C1 segment of cervical spinal cord (tissue), 14 donors: Measurements from ENCODE around the gene KCNJ1.

ENCODE experiments used
- DNase-seq, 14 donors: peaks; one replicate each; lab custom pipeline; 2025; lab: John Stamatoyannopoulos, UW

Gene KCNJ1

DNA sequence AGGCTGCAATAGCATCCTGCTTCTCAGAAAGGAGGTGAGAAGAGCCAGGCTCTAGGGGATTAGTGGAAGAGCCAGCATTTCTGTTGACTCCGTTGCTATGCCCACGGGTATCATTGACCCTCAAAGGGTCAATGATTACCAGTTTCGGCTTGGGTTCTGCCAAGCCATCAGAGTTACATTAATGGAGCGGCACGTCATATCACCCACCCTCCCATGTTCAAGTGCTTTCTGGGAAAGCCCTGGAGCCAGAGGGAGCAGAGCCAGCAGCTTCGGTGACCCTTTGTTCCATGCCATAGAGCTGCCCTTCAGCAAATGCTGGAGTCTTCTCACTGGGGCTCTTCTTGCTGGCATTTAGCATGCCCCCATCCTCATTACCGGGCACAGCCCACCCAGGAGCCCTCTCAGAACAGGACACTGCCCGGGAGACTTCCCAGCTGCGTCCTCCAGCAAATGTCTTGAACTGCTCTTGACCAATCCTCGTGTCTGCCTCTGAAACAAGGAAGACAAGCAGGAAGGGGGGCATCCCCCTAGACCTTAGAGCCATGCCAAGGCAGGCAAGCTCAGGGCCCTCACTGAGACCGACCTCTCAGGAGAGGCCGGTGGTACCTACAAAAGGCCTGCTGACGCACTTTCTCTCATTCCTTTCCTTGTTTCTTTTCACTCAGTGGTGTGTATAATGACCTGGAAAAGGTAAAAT is 14.6 kb downstream of the KCNJ1 start:
- DNase-seq = no peak

DNA sequence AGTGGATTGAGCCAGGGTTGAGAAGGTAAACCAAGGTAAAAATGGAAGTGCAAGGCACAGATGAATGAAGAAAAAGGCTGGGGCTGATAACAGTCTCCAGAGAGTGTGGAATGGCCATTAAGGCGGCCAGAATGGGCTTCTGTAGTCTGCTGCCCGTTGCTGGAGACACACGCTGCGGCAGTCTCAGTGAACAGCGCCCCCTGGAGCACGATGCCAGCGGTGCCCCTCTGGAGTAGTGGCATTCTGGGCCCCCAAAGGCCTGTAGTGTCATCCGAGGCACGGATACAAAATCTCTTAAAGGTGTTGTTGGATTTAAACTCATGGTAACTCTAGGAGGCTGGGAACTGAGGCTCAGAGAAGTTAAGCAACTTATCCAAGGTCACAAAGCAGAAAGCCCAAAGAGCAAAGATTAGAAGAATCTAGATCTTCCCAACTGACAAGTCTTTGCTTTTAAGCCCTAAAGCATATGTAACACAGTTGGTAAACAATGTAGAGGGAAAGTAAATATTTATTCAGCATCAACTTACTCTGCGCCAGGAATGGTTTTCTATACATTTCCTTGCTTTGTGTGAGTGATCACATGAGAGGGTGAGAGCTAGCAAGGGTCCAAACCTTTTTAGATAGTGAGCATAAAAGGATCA is 18.2 kb downstream of the KCNJ1 start:
- peak in 2 of 14 donors; percentile 4 to 5 for DNase-seq

DNA sequence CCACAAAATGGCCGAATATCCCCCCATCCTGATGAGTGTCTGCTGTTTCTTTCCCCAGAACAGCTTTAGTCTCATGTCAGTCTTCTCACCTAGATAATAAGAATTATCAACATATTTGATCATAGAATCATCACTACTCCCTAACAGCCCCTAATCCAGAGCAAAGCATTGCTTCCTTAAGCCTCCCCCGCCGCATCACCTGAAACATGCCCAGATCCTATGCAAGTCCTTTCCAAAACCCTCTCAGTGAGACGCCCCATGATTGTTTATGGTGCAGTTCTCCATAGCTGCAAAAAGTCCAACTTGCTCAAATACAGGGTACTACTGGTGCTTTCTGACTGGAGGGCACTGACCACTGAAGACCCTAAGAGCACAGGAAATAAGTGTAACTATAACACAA is 20.1 kb downstream of the KCNJ1 start:
- DNase-seq = no peak

DNA sequence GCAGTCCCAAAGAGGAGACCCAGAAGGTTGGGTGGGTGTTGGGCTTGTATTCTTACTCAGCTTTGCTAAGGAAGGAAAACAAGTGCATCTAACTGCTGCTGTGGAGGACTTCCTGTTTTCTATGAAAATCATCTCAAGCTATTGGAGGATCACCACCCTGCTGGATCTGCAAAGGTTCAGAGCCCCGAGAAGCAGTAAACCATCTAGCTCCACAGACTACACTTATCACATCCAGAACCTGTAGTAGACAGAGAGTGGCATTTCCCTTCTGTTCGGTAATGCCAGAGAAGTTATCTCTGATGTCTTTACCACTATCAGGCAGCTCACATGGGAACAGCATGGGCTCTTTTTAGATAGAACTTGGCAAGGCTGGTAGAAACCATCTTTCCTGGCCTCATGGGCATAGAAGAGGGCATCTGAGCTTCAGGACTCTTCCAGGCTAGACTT is 21.7 kb downstream of the KCNJ1 start:
- DNase-seq = no peak

DNA sequence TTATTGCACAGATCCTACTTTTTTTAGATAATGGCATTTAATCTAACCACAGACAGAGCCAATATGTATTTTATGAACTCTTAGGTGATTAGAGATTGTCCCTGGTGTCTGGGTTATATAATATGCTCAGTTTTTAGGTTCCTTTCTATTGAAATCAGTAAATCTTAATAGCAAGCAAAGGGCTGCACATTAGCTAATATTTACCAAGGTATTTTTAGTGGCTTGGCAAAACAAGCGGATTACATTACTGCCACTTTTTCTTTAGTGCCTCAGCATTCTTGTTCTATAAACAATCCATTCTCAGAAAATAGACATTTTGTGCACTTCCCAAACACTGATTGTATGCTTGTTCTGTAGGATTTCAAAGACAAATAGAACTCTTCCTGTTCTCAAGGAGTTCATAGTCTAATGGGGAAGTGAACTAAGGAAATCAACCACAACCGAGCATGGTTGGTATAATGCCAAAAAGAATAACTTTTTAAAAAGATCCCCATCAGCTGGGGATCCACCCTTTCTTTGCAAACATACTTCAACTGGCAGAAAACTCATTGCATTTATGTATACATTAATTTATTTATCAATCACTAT is 23.8 kb downstream of the KCNJ1 start:
- DNase-seq = no peak

DNA sequence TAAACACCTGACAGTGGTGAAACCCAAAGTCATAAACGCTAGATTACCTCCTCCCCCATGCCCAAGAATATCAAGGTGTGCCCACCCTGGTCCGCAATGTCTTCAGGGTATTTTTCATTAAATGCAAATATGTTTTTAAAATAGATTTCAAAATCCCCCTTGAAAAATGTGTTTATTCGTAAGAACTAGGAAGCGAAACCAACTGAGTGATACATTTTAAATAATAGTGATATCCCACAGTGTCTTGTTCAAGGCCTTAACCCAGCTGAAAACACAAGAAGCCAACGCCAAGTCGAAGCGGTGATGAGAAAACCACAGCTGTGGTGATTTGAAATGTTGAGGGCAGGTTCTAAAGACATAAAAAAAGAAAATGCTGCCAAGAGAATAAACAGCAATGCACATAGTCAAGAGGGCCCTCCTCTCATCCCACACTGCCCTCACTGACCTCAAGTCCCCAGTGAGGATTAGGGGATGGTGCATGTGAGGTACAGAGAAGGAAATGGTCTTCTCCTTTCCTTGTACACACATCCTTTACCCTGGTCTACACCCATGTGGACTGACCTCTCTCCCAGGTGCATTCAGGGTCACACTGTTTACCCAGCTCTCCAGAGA is 25.5 kb downstream of the KCNJ1 start:
- no peak for DNase-seq

DNA sequence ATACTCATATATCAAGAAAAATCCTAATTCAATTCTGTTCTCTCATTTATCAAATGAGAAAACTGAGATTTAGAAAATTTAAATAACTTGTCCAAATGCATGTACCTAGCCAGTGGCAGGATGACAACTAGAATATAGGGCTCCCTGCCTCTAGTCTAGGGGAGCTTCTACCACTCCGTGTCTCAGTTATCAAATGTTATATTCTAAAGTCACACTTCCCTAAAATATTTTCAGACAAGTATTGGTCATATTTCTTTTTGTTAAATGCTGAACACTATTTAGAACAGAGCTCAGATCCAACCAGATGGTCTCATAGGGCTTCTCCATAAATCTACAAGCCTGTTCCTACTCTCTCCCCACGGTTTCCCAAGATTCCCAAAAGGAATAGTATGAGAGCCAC is 26.3 kb downstream of the KCNJ1 start:
- DNase-seq = no peak

DNA sequence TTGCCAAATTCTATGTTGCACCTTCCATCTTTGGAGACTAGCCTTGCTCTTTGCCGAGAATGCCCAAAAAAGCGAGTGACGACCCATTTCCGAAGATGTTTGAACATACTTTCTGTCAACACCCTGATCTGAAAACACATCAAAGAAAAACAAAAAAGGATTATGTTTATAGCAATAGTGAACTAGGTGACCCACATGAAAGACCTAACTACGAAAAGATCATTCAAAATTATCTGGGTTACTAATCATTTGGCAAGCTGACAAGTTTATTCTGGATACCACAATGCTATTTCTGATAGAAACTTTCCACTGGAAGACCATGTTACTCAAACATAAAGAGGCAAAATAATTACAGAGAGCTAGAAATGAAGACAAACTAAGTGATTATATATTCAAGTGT is 27.0 kb downstream of the KCNJ1 start:
- no peak for DNase-seq

DNA sequence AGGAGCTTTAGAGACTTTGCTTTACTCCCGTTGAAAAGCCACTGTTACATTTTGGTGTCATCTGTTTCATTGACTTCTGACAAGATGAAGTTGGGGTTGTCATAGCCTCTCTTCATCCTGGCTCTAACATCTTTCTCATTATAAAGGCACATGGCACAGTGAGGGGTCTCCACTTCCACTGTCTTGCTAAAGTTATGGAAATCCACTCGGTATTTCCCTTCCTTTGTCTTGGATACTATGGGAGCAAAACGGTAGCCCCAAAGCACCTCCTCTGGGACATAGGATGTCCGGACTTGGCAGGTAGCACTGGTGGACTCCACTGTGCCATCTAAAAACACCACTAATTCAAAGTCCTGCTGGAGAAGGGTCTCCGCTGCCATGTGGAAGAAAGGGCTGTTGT is 28.0 kb downstream of the KCNJ1 start:
- no peak for DNase-seq

DNA sequence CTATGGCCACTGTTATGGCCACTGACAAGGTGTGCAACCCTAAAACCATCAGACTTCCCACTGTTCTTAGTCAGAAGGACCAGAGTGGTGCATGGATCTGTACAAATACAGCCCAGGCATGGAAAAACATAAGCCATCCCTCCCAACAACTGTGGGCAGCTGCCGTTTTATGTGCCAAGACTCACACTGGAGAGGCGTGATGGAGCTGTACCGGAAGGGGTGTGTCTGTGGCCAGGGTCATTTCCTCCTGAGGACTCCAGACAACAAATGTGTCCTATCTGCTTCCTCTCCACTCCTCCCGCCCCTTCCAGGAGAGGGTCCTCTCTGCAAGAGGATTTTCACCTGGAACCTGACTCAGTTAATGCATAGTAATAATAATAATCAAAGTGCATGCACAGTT is 29.5 kb downstream of the KCNJ1 start:
- DNase-seq = no peak

DNA sequence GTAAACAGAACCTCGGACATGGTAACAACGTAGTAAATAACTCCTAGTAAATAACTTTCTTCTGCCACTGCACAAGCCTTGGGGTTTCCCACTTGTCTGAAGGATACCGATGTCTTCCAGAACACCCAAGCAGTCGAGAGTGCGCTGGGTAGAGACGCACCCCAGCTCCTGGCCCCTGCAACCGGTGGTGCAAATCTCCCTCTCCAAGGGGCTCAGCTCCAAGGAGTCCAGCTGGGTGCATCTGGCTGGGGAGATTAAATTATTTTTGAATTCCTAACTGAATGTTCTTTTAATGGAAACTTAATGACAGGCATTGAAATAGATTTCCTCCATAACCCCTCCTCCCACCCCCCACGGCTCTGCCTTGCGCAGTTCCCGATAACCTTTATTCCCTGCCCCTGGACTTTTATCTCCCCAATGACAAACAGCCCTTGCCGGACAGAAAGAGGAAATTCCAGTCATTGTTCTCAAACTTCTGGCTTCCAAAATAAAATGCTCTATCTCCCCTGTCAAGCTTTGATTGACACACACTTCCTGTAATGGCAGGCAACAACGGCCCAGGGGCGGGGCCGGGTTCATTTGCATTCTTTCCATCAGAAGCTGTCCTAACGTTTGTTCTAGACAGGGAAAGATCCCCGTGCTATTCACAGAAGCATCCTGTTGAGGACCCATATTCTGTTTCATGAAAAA is 31.2 kb downstream of the KCNJ1 start:
- no peak for DNase-seq

DNA sequence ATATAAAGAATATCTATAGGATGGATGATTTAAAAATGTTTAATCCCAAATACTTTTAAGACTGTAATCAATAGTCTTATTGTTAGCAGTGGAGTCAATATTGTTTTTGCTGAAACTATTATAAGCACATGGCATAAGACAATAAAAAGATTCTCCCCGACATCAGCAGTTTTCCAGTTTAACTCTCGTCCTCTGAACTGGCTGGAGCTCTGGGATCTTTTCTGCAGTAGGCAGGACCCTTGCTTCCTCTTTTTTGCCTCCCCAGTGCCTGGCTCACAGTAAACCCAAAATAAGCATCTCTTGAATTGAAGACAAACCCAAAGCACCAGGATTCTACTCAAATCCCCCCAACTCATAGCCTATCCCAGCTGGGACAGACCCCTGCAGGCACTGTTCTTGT is 32.9 kb downstream of the KCNJ1 start:
- no peak for DNase-seq

DNA sequence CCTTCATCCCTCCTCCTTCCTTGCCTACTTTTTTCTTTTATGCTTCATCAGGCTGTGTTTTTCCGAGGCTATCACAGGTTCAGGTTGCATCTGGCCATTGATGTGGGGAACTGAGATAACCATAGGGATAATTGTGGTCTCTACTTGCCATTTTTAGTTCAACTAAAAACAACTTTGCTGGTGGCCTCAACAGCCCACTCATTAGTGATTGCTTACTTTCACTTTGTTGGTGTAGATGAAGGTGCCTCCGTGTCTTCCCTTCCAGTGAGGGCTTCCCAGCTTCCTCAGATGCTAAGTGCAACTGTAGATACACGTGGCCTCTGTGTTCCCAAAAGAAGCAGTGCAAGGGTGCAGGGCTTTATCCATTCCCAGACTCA is 35.0 kb downstream of the KCNJ1 start:
- DNase-seq = no peak

DNA sequence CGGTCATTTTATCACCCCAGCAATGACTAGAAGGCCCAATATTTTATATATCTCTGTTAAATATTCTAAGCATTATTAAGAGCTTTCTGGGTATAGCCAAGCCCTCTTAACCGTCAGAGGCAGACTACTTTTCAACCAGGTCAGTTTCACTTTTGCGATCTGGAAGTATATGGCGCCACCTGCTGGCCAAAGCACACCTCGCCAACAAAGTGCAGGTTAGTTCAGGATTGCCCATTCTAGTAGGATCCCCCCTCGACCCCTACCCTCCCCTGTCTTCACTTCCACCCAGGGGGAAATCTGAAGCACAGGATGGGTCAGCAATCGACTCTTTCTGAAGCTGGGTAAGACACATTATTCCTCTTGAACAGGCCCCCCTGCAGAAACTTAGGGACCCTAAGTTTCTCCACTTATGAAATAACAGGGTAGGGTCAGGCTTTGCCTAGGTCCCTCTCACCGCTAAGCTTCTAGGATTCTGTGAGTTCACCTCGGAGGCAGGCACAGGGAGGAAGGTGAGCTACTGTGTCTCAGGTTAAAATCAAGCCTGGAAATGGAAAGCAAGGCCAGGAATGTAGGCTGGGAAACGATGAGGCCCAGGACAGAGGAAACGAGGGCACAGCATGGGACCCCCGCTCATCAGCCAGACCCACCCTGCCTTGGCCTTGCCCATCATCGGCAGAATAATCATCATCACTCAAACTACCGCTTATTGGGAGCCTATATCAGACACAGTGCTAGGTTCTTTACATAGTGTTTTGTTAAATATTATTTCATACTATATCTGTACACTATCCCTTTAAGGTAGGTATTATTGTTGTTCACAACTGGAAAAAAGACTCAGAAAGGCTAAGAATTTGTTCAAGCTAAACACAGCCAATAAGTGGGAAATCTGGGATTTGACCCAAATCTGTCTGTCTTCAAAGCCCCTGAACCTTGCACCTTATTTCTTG is 35.6 kb downstream of the KCNJ1 start:
- peak in 9 of 14 donors; percentile 20 to 74 (median 53) for DNase-seq

DNA sequence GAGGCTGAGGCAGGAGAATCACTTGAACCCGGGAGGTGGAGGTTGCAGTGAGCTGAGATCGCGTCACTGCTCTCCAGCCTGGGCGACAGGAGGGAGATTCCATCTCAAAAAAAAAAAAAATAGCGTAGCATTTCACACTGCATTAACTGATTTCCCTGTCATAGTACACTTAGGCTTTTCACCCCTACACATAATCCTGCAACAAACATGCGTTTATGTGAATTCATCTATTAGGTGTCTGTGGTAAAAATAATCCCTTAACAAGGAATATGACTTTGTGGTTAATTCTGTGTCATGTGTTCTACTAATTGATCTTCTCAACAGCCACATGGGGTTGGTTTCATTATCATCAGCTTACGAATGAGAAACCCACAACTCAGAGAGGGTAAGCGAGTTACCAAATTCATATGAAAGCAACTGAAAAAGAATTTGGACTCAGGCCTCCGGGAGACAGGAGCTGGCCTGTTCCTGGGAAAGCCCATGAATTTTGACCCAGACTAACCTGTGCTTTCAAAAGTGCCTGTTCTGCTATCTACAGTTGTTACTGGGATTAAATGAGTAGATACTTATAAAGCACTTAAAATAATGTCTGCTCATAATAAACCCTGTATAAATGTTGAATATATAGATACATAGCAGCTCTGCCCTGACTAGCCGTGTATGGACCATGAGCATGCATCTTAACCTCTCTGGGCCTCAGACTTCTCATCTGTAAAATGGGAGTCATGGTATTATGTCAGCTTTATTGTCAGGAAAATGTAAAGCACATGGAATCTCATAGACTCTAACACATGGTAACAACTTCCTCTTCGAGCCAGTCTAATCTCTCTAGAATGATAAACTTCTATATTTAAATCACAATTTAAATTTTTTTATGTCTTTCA is 36.6 kb downstream of the KCNJ1 start:
- DNase-seq = no peak

DNA sequence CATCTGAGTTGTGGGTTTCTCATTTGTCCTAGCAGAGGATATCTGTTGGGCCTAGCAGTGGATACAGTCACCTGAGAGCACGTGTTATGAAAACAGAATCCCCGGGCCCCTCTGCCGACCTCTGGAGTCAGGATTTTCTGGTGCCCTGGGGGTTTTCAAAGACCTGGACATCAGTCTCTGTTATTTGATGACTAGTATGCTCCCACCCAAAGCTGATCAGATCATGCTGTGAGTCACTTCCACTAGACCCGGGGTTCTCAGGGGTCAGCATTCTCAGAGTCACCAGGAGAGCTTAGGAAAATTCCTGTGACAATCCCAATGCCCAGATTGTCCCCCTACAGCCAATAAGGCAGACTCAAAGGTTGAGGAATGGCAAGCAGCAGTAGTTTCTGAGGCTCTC is 38.7 kb downstream of the KCNJ1 start:
- no peak for DNase-seq

DNA sequence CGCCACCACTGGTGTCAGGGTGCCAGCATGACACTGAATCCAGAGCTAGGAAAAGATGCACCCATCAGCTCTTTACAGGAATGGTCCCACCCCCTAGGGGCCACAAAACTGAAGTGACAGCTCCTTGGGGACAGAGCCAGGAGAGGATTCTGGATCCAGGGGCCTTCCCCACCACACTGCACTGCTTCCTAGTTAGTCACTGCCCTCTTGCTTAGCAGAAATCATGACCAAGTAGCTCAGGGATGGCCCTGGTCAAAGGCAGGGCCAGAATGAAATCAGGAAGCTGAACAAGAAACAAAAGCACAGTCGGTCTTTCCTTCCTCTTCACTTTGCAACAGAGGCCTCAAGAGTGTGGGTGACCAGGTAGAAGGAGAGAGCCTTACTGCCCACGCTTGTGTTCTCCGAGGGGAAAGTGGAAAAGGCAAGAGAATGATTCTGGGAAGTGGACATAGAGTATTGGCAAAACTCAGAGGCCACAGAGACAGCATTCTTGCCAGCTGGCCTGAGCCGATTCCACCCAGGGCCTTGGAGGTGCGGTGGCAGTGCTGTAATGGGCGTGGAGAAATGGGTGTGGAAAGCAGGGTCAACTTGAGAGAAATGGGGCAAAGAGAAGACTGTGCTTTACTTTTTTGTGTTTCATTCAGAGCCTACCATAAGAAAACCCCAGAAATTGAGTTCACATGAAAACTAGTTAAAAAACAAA is 39.8 kb downstream of the KCNJ1 start:
- DNase-seq = no peak

DNA sequence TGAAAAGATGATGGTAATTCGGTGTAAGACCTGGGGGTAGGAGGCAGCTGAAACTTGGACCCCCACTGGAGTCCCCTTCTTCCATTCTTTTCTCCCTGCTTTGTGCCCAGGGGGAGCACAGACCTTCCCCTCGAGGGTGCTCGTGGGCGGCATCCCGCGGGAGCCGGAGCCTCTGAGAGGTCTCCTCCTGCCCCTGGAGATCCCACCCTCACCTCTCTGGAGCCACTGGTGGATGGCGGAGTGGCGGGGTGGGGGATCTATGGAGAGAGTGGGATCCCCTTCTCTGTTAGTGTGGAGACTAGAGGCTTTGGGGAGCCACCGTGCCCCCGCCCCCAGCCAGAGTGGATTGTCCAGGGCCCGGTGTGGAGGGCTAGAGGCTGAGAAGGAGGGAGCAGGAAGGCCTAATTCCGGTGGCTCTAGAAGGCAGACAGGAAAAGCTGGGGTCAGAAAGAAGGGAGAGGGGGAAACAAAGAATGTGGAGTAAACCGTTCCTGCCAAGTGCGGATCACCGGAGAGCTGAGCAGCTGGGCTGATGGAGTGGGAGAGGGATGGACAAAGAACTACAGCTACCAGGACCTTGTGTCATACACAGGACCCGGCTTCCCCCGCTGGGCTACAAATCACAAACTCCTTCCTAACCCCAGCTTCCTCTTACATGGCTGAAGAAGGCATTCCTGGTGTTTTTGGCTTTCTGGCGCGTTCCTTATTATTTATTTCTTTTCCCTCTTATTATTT is 41.9 kb downstream of the KCNJ1 start:
- no peak for DNase-seq
